H1 (cell line): Measurements from ENCODE around the gene EXOC2. TPM values are rescaled to one million over a fixed set of nuclear protein-coding genes. Genes with fewer than 3 reads are reported as not detected.

ENCODE experiments used
- CTCF ChIA-PET: fragments of 300-600 bp; sonication (Branson Sonifier 250); formaldehyde crosslinking; loops from one replicate; lab custom pipeline; 2021; ENCODE audit not compliant: partially characterized antibody; lab: Charles Lee
- POLR2A ChIA-PET: fragments of 300-600 bp; sonication (Branson Sonifier 250); formaldehyde crosslinking; loops from one replicate; lab custom pipeline; 2021; ENCODE audit warnings: inconsistent platforms; ENCODE audit not compliant: partially characterized antibody; lab: Charles Lee
- DNase-seq, 2 experiments: peaks; one replicate each; pipeline versions ENCODE4 v3.0.0 to v3.0.0-alpha.2; 2010 to 2022; ENCODE audit warnings: low spot score in 2 of 2, low read depth in 1 of 2, mixed read lengths in 1 of 2
- FAIRE-seq: peaks from 2 replicates; lab custom pipeline; 2011; peaks lifted over from hg19 to GRCh38; lab: Jason Lieb, UNC
- H2AFZ ChIP-seq: 2 replicates; pipeline ENCODE4 v1.8.1; 2012; ENCODE audit warnings: low read length, inconsistent platforms
- H2AK5ac ChIP-seq: 2 replicates; pipeline ENCODE4 v1.6.1; 2013; ENCODE audit warnings: low read depth, low read length
- H2BK120ac ChIP-seq: replicated peaks from 2 replicates; pipeline ENCODE3; 2013; ENCODE audit warnings: low read depth, low read length, inconsistent platforms
- H2BK12ac ChIP-seq: 2 replicates; pipeline ENCODE4 v1.6.1; 2013; ENCODE audit warnings: low read depth, low read length
- H2BK15ac ChIP-seq: 2 replicates; pipeline ENCODE4 v1.6.1; 2013; ENCODE audit warnings: low read length
- H2BK20ac ChIP-seq: 2 replicates; pipeline ENCODE4 v1.6.1; 2013; ENCODE audit warnings: low read length
- H2BK5ac ChIP-seq: 2 replicates; pipeline ENCODE4 v1.6.1; 2013; ENCODE audit warnings: low read depth, low read length
- H3K14ac ChIP-seq: 2 replicates; pipeline ENCODE4 v1.6.1; 2013; ENCODE audit warnings: inconsistent platforms; ENCODE audit not compliant: insufficient read length
- H3K18ac ChIP-seq: 2 replicates; pipeline ENCODE4 v1.6.1; 2013; ENCODE audit warnings: low read length; ENCODE audit errors: extremely low read depth
- H3K23ac ChIP-seq: 2 replicates; pipeline ENCODE4 v1.6.1; 2013; ENCODE audit warnings: inconsistent platforms; ENCODE audit not compliant: insufficient read length
- H3K23me2 ChIP-seq: 2 replicates; pipeline ENCODE4 v1.6.1; 2013; ENCODE audit warnings: low read depth, low read length
- H3K27ac ChIP-seq: 2 replicates; pipeline ENCODE4 v1.6.1; 2011; ENCODE audit warnings: low read depth, low read length, inconsistent platforms
- H3K27me3 ChIP-seq, 4 experiments: replicated peaks in 1 of 4; 1 replicate in 1 of 4; 2 replicates in 3 of 4; pipeline versions ENCODE4 v1.6.1 to v1.8.1; 2011 to 2013; ENCODE audit warnings: low read length in 3 of 4, mild to moderate bottlenecking in 3 of 4, inconsistent platforms in 2 of 4, mixed read lengths in 2 of 4, moderate library complexity in 1 of 4; ENCODE audit not compliant: control insufficient read depth in 3 of 4, insufficient read depth in 3 of 4; ENCODE audit errors: extremely low read depth in 1 of 4
- H3K36me3 ChIP-seq, 4 experiments: 2 replicates each; pipeline versions ENCODE4 v1.6.1 to v1.8.1; 2011 to 2013; ENCODE audit warnings: mild to moderate bottlenecking in 4 of 4, low read length in 3 of 4, moderate library complexity in 2 of 4, control low read depth in 1 of 4, inconsistent platforms in 1 of 4; ENCODE audit not compliant: insufficient read depth in 4 of 4, control insufficient read depth in 2 of 4
- H3K4ac ChIP-seq: replicated peaks from 2 replicates; pipeline ENCODE3; 2013; ENCODE audit warnings: low read length, low read depth, mixed read lengths, inconsistent platforms; ENCODE audit not compliant: insufficient read length
- H3K4me1 ChIP-seq, 4 experiments: replicated peaks in 1 of 4; 1 replicate in 1 of 4; 2 replicates in 3 of 4; pipeline versions ENCODE4 v1.6.1 to v1.8.1; 2011 to 2013; ENCODE audit warnings: low read length in 3 of 4, inconsistent platforms in 2 of 4, mixed read lengths in 1 of 4; ENCODE audit not compliant: insufficient read depth in 4 of 4, control insufficient read depth in 3 of 4
- H3K4me2 ChIP-seq, 2 experiments: 2 replicates each; pipeline versions ENCODE4 v1.6.1 to v1.8.1; 2011 to 2013; ENCODE audit warnings: low read depth in 2 of 2, low read length in 2 of 2, control low read depth in 1 of 2, inconsistent platforms in 1 of 2, mild to moderate bottlenecking in 1 of 2; ENCODE audit not compliant: insufficient read depth in 1 of 2
- H3K4me3 ChIP-seq, 4 experiments: fragments of 200-600, 300-600 bp in 1 of 4; sonication (generic), shearing (Covaris generic), sonication (Bioruptor Twin) in 1 of 4; 2 replicates each; pipeline versions ENCODE4 v1.5.1 to v1.8.1; 2011 to 2016; ENCODE audit warnings: low read length in 4 of 4, low read depth in 3 of 4, control low read depth in 2 of 4, inconsistent platforms in 2 of 4, mild to moderate bottlenecking in 2 of 4, mixed read lengths in 1 of 4, moderate library complexity in 1 of 4; ENCODE audit not compliant: insufficient read depth in 2 of 4; ENCODE audit errors: extremely low read depth in 1 of 4
- H3K56ac ChIP-seq: replicated peaks from 2 replicates; pipeline ENCODE3; 2013; ENCODE audit warnings: low read depth, mild to moderate bottlenecking, mixed read lengths, low read length, inconsistent platforms; ENCODE audit not compliant: insufficient read length
- H3K79me1 ChIP-seq: 2 replicates; pipeline ENCODE4 v1.6.1; 2013; ENCODE audit warnings: low read depth, low read length, control low read depth
- H3K79me2 ChIP-seq, 2 experiments: 2 replicates each; pipeline versions ENCODE4 v1.6.1 to v1.8.1; 2012 to 2013; ENCODE audit warnings: low read length in 2 of 2, mild to moderate bottlenecking in 2 of 2, inconsistent platforms in 1 of 2; ENCODE audit not compliant: insufficient read depth in 2 of 2, control insufficient read depth in 1 of 2
- H3K9ac ChIP-seq, 4 experiments: replicated peaks in 1 of 4; 1 replicate in 1 of 4; 2 replicates in 3 of 4; pipeline versions ENCODE4 v1.6.1 to v1.8.1; 2011 to 2013; ENCODE audit warnings: low read depth in 3 of 4, low read length in 3 of 4, control low read depth in 2 of 4, mild to moderate bottlenecking in 2 of 4, moderate library complexity in 2 of 4, inconsistent platforms in 1 of 4; ENCODE audit errors: extremely low read depth in 1 of 4
- H3K9me3 ChIP-seq, 2 experiments: 2 replicates each; pipeline versions ENCODE4 v1.6.1 to v1.8.1; 2012 to 2013; ENCODE audit warnings: mild to moderate bottlenecking in 2 of 2, moderate library complexity in 2 of 2, control low read depth in 1 of 2, inconsistent platforms in 1 of 2, low read depth in 1 of 2, low read length in 1 of 2, mixed read lengths in 1 of 2; ENCODE audit not compliant: insufficient read depth in 2 of 2
- H4K20me1 ChIP-seq, 2 experiments: replicated peaks in 1 of 2; 2 replicates each; pipeline versions ENCODE3 to v1.8.1; 2011 to 2013; ENCODE audit warnings: inconsistent platforms in 2 of 2, low read length in 2 of 2, mild to moderate bottlenecking in 1 of 2; ENCODE audit not compliant: insufficient read depth in 2 of 2, control insufficient read depth in 1 of 2
- H4K5ac ChIP-seq: 2 replicates; pipeline ENCODE4 v1.6.1; 2013; ENCODE audit warnings: low read length, low read depth, mixed read lengths, inconsistent platforms; ENCODE audit not compliant: insufficient read length
- H4K8ac ChIP-seq: 2 replicates; pipeline ENCODE4 v1.8.0; 2013; ENCODE audit warnings: mild to moderate bottlenecking, moderate library complexity, low read length, inconsistent platforms; ENCODE audit not compliant: insufficient read depth; ENCODE audit errors: extremely low read depth
- H4K91ac ChIP-seq: replicated peaks from 2 replicates; pipeline ENCODE3; 2013; ENCODE audit warnings: low read length, mixed read lengths, inconsistent platforms; ENCODE audit not compliant: insufficient read length
- BACH1 ChIP-seq: IDR thresholded peaks from 2 replicates; pipeline ENCODE4 v1.6.1; 2012; ENCODE audit warnings: low read length, improper control_type of control experiment
- CEBPB ChIP-seq: IDR thresholded peaks from 2 replicates; pipeline ENCODE4 v1.6.1; 2012; ENCODE audit warnings: low read depth, low read length
- EGR1 ChIP-seq: IDR thresholded peaks from 2 replicates; pipeline ENCODE4 v1.6.1; 2011; ENCODE audit warnings: low read depth, low read length, borderline replicate concordance
- EZH2 ChIP-seq: fragments of 200-600 bp; sonication (generic); IDR thresholded peaks from 2 replicates; pipeline ENCODE4 v1.7.1; 2012; ENCODE audit warnings: low read depth, mild to moderate bottlenecking, moderate library complexity, low read length, inconsistent platforms; ENCODE audit not compliant: severe bottlenecking
- JUN ChIP-seq: IDR thresholded peaks from 2 replicates; pipeline ENCODE4 v1.6.1; 2011; ENCODE audit warnings: low read depth, mild to moderate bottlenecking, improper control_type of control experiment, low read length
- KDM1A ChIP-seq: fragments of 200-600, 300-600 bp; sonication (generic); IDR thresholded peaks from 2 replicates; pipeline ENCODE4 v1.7.1; 2016; ENCODE audit warnings: mild to moderate bottlenecking, low read length, borderline replicate concordance
- POLR2AphosphoS5 ChIP-seq: IDR thresholded peaks from 2 replicates; pipeline ENCODE4 v1.6.1; 2011; ENCODE audit warnings: low read depth, low read length
- RAD21 ChIP-seq, 2 experiments: IDR thresholded peaks in 1 of 2; conservative IDR thresholded peaks in 1 of 2; 2 replicates each; pipeline ENCODE4 v1.6.1; 2011; ENCODE audit warnings: low read depth in 2 of 2, low read length in 2 of 2, improper control_type of control experiment in 1 of 2, inconsistent platforms in 1 of 2, mild to moderate bottlenecking in 1 of 2, moderate library complexity in 1 of 2
- RNF2 ChIP-seq: fragments of 200-900, 300-1000 bp; sonication (generic); IDR thresholded peaks from 2 replicates; pipeline ENCODE4 v1.7.1; 2016; ENCODE audit warnings: borderline replicate concordance, low read depth, mild to moderate bottlenecking, antibody characterized with exemption, low read length; ENCODE audit not compliant: poor library complexity, severe bottlenecking; ENCODE audit errors: missing control alignments
- RXRA ChIP-seq: IDR thresholded peaks from 2 replicates; pipeline ENCODE4 v1.6.1; 2011; ENCODE audit warnings: low read depth, mild to moderate bottlenecking, low read length, moderate library complexity; ENCODE audit not compliant: insufficient read depth
- SIRT6 ChIP-seq: IDR thresholded peaks from one replicate; pipeline ENCODE4 v1.7.1; 2012; ENCODE audit warnings: low read length, inconsistent platforms
- WGBS, 2 experiments: shearing (Covaris generic) in 1 of 2; methylation state at CpG; one replicate each; pipeline versions ENCODE4 v1.1.6 to v1.1.7; 2013 to 2015; ENCODE audit warnings: low lambda C conversion rate in 2 of 2, mixed read lengths in 2 of 2, inconsistent platforms in 1 of 2, low coverage in 1 of 2, missing lambda C conversion rate in 1 of 2; ENCODE audit not compliant: insufficient replicate concordance in 2 of 2, insufficient coverage in 1 of 2, insufficient read length in 1 of 2; ENCODE audit errors: extremely low coverage in 1 of 2, missing lambda C conversion rate in 1 of 2; 5-methylcytosine and 5-hydroxymethylcytosine counted together
- polyA plus RNA-seq, 7 experiments: library from polyadenylated mRNA; depleted of rRNA in 3 of 7; stranded (reverse) in 5 of 7; unstranded in 2 of 7; fragments of >200 nt in 5 of 7; fragments of 200-250 nt in 2 of 7; gene quantifications; 1 replicate in 5 of 7; 2 replicates in 1 of 7; 4 replicates in 1 of 7; pipeline versions ENCODE4 v1.2.1 to v1.2.3, GENCODE V29; 2011 to 2013; ENCODE audit warnings: missing spikeins in 2 of 7, mixed read lengths in 2 of 7
- total RNA-seq: library from RNA; stranded (reverse); fragmentation: NEBNext Ultra II Directional; extraction: Animal tissue kit (Norgen Biotek cat#: 25700); gene quantifications from 2 replicates; pipeline ENCODE4 v1.2.1, GENCODE V29; 2021
- TF ChIP-seq, protein P1 (sequence below): IDR thresholded peaks from 2 replicates; pipeline ENCODE4 v1.6.1; 2011; ENCODE audit warnings: low read depth, mild to moderate bottlenecking, low read length; ENCODE audit not compliant: insufficient read depth
- TF ChIP-seq, protein P2 (sequence below): IDR thresholded peaks from 2 replicates; pipeline ENCODE4 v1.6.1; 2012; ENCODE audit warnings: inconsistent platforms

Gene EXOC2
- total and polyA plus RNA-seq, 2 of the 8 experiments (the other 6 are each of a cell fraction or from before 2014, with no cell fraction given) = 25.5 to 44.4 TPM

DNA sequence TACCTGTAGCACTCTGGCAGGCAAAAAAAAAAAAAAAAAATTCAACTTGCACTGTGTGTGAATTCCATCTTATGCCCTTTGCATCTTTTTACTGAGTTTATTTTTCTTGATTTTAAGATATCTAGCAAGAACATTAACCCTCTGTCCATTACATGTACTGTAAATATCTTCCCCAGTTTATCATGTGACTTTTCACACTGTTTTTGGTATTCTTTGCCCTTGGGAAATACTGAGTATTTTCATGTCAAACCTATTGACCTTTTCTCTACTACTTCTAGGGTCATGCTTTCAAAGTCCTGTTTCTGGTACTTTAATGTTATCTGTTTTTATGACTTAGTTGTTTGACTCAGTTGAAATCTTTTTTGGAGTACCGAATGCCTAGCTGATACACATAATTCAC is 35.2 kb downstream of the EXOC2 start:
- Histone ChIP-seq H3K27me3 (no peaks in the 10 kb centered on the region), H4K20me1 (no peaks in the 10 kb centered on the region), H3K4me2 (no peak overlapping the region), H3K4ac (no peak overlapping the region), H4K8ac (no peak overlapping the region), H3K56ac (no peak overlapping the region), H3K18ac (no peak overlapping the region), H2BK15ac (no peak overlapping the region), H2BK120ac (no peak overlapping the region), H3K27ac (no peak overlapping the region), H2BK12ac (no peak overlapping the region), H3K9ac (no peak overlapping the region), H2AK5ac (no peak overlapping the region), H2BK5ac (no peak overlapping the region), H3K79me2 (peaks cover 0 to 69% of the 10 kb centered on the region in 2 experiments; a peak in 3 of 4 replicates), H3K36me3 (peaks cover 0 to 7% (median 0%) of the 10 kb centered on the region in 4 experiments; a peak in 3 of 8 replicates), H3K14ac (no peak overlapping the region), H3K79me1 (0 out of 2 replicates have a peak, but pooled peaks cover 4% of the 10 kb centered on the region), H4K5ac (no peak overlapping the region), H2AFZ (no peak overlapping the region), H3K4me3 (no peak overlapping the region), H3K23ac (no peak overlapping the region), H2BK20ac (no peak overlapping the region), H3K4me1 (peaks cover 6 to 32% (median 13%) of the 10 kb centered on the region in 4 experiments), H3K23me2 (no peaks in the 10 kb centered on the region), H4K91ac (no peak overlapping the region), H3K9me3 (no peaks in the 10 kb centered on the region; a peak in 1 of 4 replicates)
- ChIA-PET CTCF (interaction anchor here (1.0 to 3.3 kb wide), 4 partner anchors 23 to 49 kb away, joined by 4 to 15 read pairs (median 6); no protein-coding TSS in a partner anchor), POLR2A (no interaction called here)
- no peak for FAIRE-seq
- DNase-seq = no peak
- 95% methylated on average over 1 of the region's 1 CpG; no CpG with 5 or more reads in 1 of the 2 experiments for WGBS, 2 experiments
- TF ChIP-seq CEBPB (no peak), BACH1 (no peak), POLR2AphosphoS5 (no peak), KDM1A (no peak), RXRA (no peak), RNF2 (no peak), EGR1 (no peak), EZH2 (no peak), SIRT6 (no peak), RAD21 (IDR thresholded peaks at IDR 0.05 in 1 of 2, conservative IDR thresholded peaks at IDR 0.05 in 1 of 2; ENCODE audit: low read depth in 2 of 2, low read length in 2 of 2) (no peak), JUN (no peak)
- TF ChIP-seq, protein P1, sequence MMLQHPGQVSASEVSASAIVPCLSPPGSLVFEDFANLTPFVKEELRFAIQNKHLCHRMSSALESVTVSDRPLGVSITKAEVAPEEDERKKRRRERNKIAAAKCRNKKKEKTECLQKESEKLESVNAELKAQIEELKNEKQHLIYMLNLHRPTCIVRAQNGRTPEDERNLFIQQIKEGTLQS = no peak
- TF ChIP-seq, protein P2, sequence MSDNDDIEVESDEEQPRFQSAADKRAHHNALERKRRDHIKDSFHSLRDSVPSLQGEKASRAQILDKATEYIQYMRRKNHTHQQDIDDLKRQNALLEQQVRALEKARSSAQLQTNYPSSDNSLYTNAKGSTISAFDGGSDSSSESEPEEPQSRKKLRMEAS = no peak
